ENCODE measurements around the gene RRP12. TPM values are rescaled to one million over a fixed set of nuclear protein-coding genes. Genes with fewer than 3 reads are reported as not detected.

The RRP12 gene
- total and polyA plus RNA-seq, 2 of the 4 experiments (the other 2 are of a cell fraction), result 21.5 to 23.3 TPM

GRCh38 chr10:97445722-97446639, 44.8 kb upstream of the RRP12 start, which contains the start of the genes EXOSC1 and ZDHHC16:
TSS of gene EXOSC1 (minus strand) at chr10:97446006. CDS start at chr10:97445985, 21 bp downstream.
TSS of gene ZDHHC16 (plus strand) at chr10:97446175. CDS start at chr10:97451676, 5,501 bp downstream.
- Histone ChIP-seq H3K4me1 (ENCODE audit: control insufficient read depth, insufficient read depth, low read length) (peaks cover 5% of the 10 kb centered on the region; the same call in 1 of the 2 replicates), H3K56ac (ENCODE audit: extremely low read depth, insufficient read depth, low read length) (peak within 1 kb of the TSS; percentile 72), H2AFZ (replicated peaks; ENCODE audit: low read length, poor library complexity) (peak within 1 kb of the TSS; percentile 97), H3K23ac (ENCODE audit: low read depth, low read length) (peak within 1 kb of the TSS; percentile 96), H4K5ac (ENCODE audit: low read depth, low read length) (peak within 1 kb of the TSS; percentile 24), H2AK5ac (ENCODE audit: low read depth, low read length) (peak within 1 kb of the TSS; percentile 77), H4K8ac (ENCODE audit: low read depth in 2 of 2, low read length in 2 of 2) (peak within 1 kb of the TSS; percentile 82 to 89), H3K9me3 (ENCODE audit: control insufficient read depth, insufficient read depth, low read length) (no peaks in the 10 kb centered on the region), H3K9me1 (ENCODE audit: insufficient read depth, low read length) (peaks cover 12% of the 10 kb centered on the region), H2AK9ac (replicated peaks; ENCODE audit: low read depth, low read length, poor library complexity) (peak within 1 kb of the TSS; percentile 91), H4K20me1 (ENCODE audit: insufficient read depth, low read length) (peaks cover 19% of the 10 kb centered on the region; the same call in 1 of the 2 replicates), H3K18ac (ENCODE audit: low read depth, low read length) (no peak within 1 kb of the TSS; the same call in 1 of the 2 replicates), H2BK15ac (ENCODE audit: low read depth, low read length) (peak within 1 kb of the TSS; percentile 20; the same call in 1 of the 3 replicates), H3K36me3 (ENCODE audit: control insufficient read depth, insufficient read depth, low read length) (peaks cover 10% of the 10 kb centered on the region; the same call in 1 of the 2 replicates), H3K4ac (ENCODE audit: low read depth, low read length) (peak within 1 kb of the TSS; percentile 90), H2BK5ac (ENCODE audit: low read depth, low read length, poor library complexity, severe bottlenecking) (peak within 1 kb of the TSS; percentile 56), H3K27ac (ENCODE audit: insufficient read depth, low read length) (peak within 1 kb of the TSS; percentile 72), H4K91ac (ENCODE audit: insufficient read depth, low read depth, low read length) (peak within 1 kb of the TSS; percentile 57), H3K9ac (ENCODE audit: low read depth, low read length) (peak within 1 kb of the TSS; percentile 93), H3K14ac (replicated peaks; ENCODE audit: low read depth, low read length) (peak within 1 kb of the TSS; percentile 94), H2BK20ac (ENCODE audit: low read depth, low read length) (no peak within 1 kb of the TSS), H3K27me3 (ENCODE audit: control insufficient read depth, insufficient read depth, low read length) (no peaks in the 10 kb centered on the region), H3K79me1 (ENCODE audit: low read depth in 1 of 2, low read length in 2 of 2) (peaks cover 40 to 64% of the 10 kb centered on the region in 2 experiments), H3K4me3 (ENCODE audit: insufficient read depth, low read depth, low read length) (peak within 1 kb of the TSS; percentile 84), H2BK120ac (ENCODE audit: low read depth, low read length) (peak within 1 kb of the TSS; percentile 18; the same call in 1 of the 2 replicates), H3K4me2 (ENCODE audit: low read depth, low read length) (peak within 1 kb of the TSS; percentile 99)
- CTCF ChIA-PET, result no interaction called here
- peak; percentile 96 for ATAC-seq (ENCODE audit: low read depth)
- WGBS, 2 experiments (ENCODE audit: extremely low coverage in 2 of 2, insufficient read length in 1 of 2), result 3% methylated on average over 28 of the region's 66 CpGs; no CpG with 5 or more reads in 1 of the 2 experiments
- intact Hi-C loops (cut with micrococcal nuclease) (loop anchor here (2.0 kb wide), 2 partner anchors 19 to 39 kb away; partner anchors contain the start of gene PGAM1), in situ Hi-C loops (cut with MboI; ENCODE audit: low sequenced_read_pairs) (no loop called here), dilution Hi-C loops (cut with HindIII; ENCODE audit: low sequenced_read_pairs, unreplicated experiment) (no loop called here)
- POLR2A ChIA-PET (ENCODE audit: unreplicated experiment), result no interaction called here
- BruUV-seq (replicated peaks), result TSS peak; percentile 50
- peak; percentile 97 for DNase-seq
- TF ChIP-seq POLR2A (IDR thresholded peaks at IDR 0.05; ENCODE audit: low read depth, low read length), result peak; percentile 74
- TF ChIP-seq CTCF (conservative IDR thresholded peaks at IDR 0.05; ENCODE audit: low read depth, low read length), result peak; percentile 20; the same call in 1 of the 2 replicates
- TF ChIP-seq CHD1 (IDR thresholded peaks at IDR 0.05; ENCODE audit: low read depth, low read length), result no peak
- TF ChIP-seq MAFK (IDR thresholded peaks at IDR 0.05; ENCODE audit: low read depth, low read length), result no peak
- TF ChIP-seq ELK1 (IDR thresholded peaks at IDR 0.05; ENCODE audit: borderline replicate concordance, low read depth, low read length), result no peak
- 0 out of 2 replicates have a peak, but pooled peaks have one; percentile 6 for TF ChIP-seq CEBPB (IDR thresholded peaks at IDR 0.05; ENCODE audit: low read depth, low read length)
- TF ChIP-seq MAZ (IDR thresholded peaks at IDR 0.05; ENCODE audit: borderline replicate concordance, low read depth, low read length), result peak; percentile 43; the same call in 1 of the 2 replicates
- no peak for TF ChIP-seq SMC3 (IDR thresholded peaks at IDR 0.05; ENCODE audit: low read depth, low read length)
- TF ChIP-seq RAD21 (IDR thresholded peaks at IDR 0.05; ENCODE audit: low read length), result peak; percentile 13; the same call in 1 of the 2 replicates
- peak; percentile 9; the same call in 1 of the 2 replicates for TF ChIP-seq FOS (IDR thresholded peaks at IDR 0.05; ENCODE audit: low read depth, low read length)
- TF ChIP-seq RCOR1 (IDR thresholded peaks at IDR 0.05; ENCODE audit: insufficient replicate concordance, low read length), result no peak
- TF ChIP-seq BHLHE40 (IDR thresholded peaks at IDR 0.05; ENCODE audit: low read depth, low read length), result no peak
- TF ChIP-seq MXI1 (IDR thresholded peaks at IDR 0.05; ENCODE audit: borderline replicate concordance, low read depth, low read length), result peak; percentile 87
- TF ChIP-seq NFE2L2 (IDR thresholded peaks at IDR 0.05; ENCODE audit: low read depth, low read length), result no peak

Data from IMR-90 (cell line).